Activated CD8-positive, alpha-beta T cell treated with anti-CD3 and anti-CD28 coated beads, Interleukin-2, amount 10 ng/mL, durations not matched to agents 7 days and 5 days (primary cell): Measurements from ENCODE around the gene PATL1. TPM values are rescaled to one million over a fixed set of nuclear protein-coding genes. Genes with fewer than 3 reads are reported as not detected.
"Not testable (repeated sequence)": the region's sequence is repeated elsewhere in the genome, so short reads cannot be mapped to it uniquely, and the experiment has no call there.

Experiments used
- ATAC-seq: fragments of 150-1000 bp; cut with Tn5 transposase; one replicate; pipeline ENCODE4 v1.10.0; 2021; ENCODE audit warnings: moderate library complexity
- CTCF ChIA-PET: fragments of 350-600 bp; sonication (Branson Sonifier 250); formaldehyde crosslinking; loops from one replicate; lab custom pipeline; 2021; ENCODE audit warnings: antibody characterized with exemption; lab: Charles Lee
- POLR2A ChIA-PET: fragments of 350-600 bp; sonication (Branson Sonifier 250); formaldehyde crosslinking; loops from one replicate; lab custom pipeline; 2021; ENCODE audit warnings: antibody characterized with exemption; lab: Charles Lee
- DNase-seq: peaks from one replicate; pipeline ENCODE4 v3.0.0-alpha.2; 2020
- H3K27ac Mint-ChIP-seq: one replicate; pipeline ENCODE4 v1.8.0; 2021; ENCODE audit warnings: mild to moderate bottlenecking, mixed read lengths
- H3K27me3 Mint-ChIP-seq: one replicate; pipeline ENCODE4 v1.8.0; 2021; ENCODE audit warnings: low read depth, mixed read lengths
- H3K36me3 Mint-ChIP-seq: one replicate; pipeline ENCODE4 v1.8.0; 2021; ENCODE audit warnings: low read depth, mixed read lengths
- H3K4me1 Mint-ChIP-seq: one replicate; pipeline ENCODE4 v1.8.0; 2021; ENCODE audit warnings: low read depth, mixed read lengths
- H3K4me3 Mint-ChIP-seq: one replicate; pipeline ENCODE4 v1.8.0; 2021; ENCODE audit warnings: mild to moderate bottlenecking, mixed read lengths
- H3K9me3 Mint-ChIP-seq: one replicate; pipeline ENCODE4 v1.8.0; 2022; ENCODE audit warnings: mixed read lengths; ENCODE audit not compliant: insufficient read depth
- total RNA-seq, 2 experiments: library from RNA; stranded (reverse); gene quantifications; one replicate each; pipeline ENCODE4 v1.2.3, GENCODE V29; 2021

PATL1 gene
- total RNA-seq, 2 experiments from 2014 or later, result 47.8 to 49.9 TPM

GRCh38 chr11:59643390-59643789 is 25.4 kb downstream of the PATL1 start:
- Mint-ChIP-seq H3K27ac (no peak overlapping the region), H3K4me1 (no peaks in the 10 kb centered on the region), H3K27me3 (no peaks in the 10 kb centered on the region), H3K36me3 (peaks cover 74% of the 10 kb centered on the region), H3K4me3 (no peak overlapping the region), H3K9me3 (no peaks in the 10 kb centered on the region)
- ATAC-seq (no peak), DNase-seq (no peak)
- ChIA-PET CTCF (interaction anchor here (2.2 to 3.0 kb wide), 2 partner anchors 9 to 34 kb away, joined by 6 to 7 read pairs; no protein-coding TSS in a partner anchor), POLR2A (no interaction called here)

- H3K27ac Mint-ChIP-seq, result no peak overlapping the region
- ATAC-seq (no peak), DNase-seq (no peak)
- no peaks in the 10 kb centered on the region for H3K9me3 Mint-ChIP-seq
- POLR2A ChIA-PET, result interaction anchor here (1.2 kb wide), 1 partner anchor 91 kb away, joined by 3 read pairs; no protein-coding TSS in a partner anchor
- no peaks in the 10 kb centered on the region for H3K4me1 Mint-ChIP-seq
- peaks cover 80% of the 10 kb centered on the region for H3K36me3 Mint-ChIP-seq
- no peaks in the 10 kb centered on the region for H3K27me3 Mint-ChIP-seq
- H3K4me3 Mint-ChIP-seq, result no peak overlapping the region
- CTCF ChIA-PET, result interaction anchor here (0.8 kb wide), 1 partner anchor 12 kb away, joined by 4 read pairs; no protein-coding TSS in a partner anchor
Measured at GRCh38 chr11:59641156-59641555, 27.7 kb downstream of the PATL1 start.

DNA sequence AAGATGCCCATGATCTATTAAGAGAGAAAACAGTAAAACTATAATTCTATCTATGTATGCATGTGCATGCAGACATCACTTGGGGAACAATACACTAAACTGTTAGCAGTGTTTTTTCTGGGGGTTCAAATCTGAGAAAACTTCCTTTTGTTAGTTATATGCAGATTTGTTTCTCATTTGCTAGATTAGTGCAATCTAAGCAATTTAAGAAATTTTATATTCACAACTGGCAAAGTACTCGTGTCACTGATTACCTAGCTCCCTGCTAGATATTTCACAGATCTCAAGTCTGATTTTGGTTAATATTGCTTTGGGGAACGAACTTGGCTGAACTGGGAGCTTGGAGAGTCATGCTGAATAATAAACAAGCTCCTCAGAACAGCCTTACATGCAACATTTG is 38.3 kb downstream of the PATL1 start:
- peaks cover 16% of the 10 kb centered on the region for H3K36me3 Mint-ChIP-seq
- H3K4me3 Mint-ChIP-seq, result no peak overlapping the region
- DNase-seq, result no peak
- ChIA-PET CTCF (no interaction called here), POLR2A (no interaction called here)
- no peaks in the 10 kb centered on the region for H3K27me3 Mint-ChIP-seq
- no peak overlapping the region for H3K27ac Mint-ChIP-seq
- no peak for ATAC-seq
- no peaks in the 10 kb centered on the region for H3K9me3 Mint-ChIP-seq
- H3K4me1 Mint-ChIP-seq, result no peaks in the 10 kb centered on the region

DNA sequence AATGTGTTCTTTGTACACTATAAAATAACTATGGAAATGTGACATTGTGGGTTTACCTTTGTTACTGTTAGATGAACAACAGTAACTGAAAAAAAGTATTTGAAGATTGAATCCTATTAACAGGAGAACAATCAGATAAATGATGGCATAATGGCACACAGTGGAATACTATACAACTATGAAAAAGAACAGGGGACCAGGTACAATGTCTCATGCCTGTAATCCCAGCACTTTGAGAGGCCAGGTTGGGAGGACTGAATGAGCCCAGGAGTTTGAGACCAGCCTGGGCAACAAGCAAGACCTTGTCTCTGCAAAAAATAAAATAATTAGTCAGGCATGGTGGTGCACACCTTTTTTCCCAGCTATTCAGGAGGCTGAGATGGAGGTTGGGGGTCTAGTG is 38.8 kb downstream of the PATL1 start:
- Mint-ChIP-seq H3K4me3 (no peak overlapping the region), H3K9me3 (no peaks in the 10 kb centered on the region), H3K36me3 (peaks cover 12% of the 10 kb centered on the region), H3K27me3 (no peaks in the 10 kb centered on the region), H3K4me1 (no peaks in the 10 kb centered on the region), H3K27ac (no peak overlapping the region)
- ATAC-seq, result no peak
- no peak for DNase-seq
- POLR2A ChIA-PET, result no interaction called here
- CTCF ChIA-PET, result interaction anchor here (1.3 kb wide), 1 partner anchor 13 kb away, joined by 6 read pairs; no protein-coding TSS in a partner anchor

DNA sequence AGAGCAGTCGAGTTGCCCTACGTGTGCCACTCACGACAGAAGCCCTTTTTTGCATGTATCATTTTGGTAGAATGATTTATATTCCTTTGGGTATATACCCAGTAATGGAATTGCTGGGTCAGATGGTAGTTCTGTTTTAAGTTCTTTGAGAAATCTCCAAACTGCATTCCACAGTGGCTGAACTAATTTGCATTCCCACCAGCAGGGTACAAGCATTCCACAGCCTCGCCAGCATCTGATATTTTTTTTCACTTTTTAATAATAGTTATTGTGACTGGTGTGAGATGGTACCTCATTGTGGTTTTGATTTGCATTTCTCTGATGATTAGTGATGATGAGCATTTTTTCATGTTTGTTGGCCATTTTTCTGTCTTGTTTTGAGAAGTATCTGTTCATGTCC is 41.9 kb downstream of the PATL1 start:
- H3K4me1 Mint-ChIP-seq, ATAC-seq, POLR2A ChIA-PET, CTCF ChIA-PET, H3K27ac Mint-ChIP-seq, H3K9me3 Mint-ChIP-seq, H3K4me3 Mint-ChIP-seq, H3K36me3 Mint-ChIP-seq, H3K27me3 Mint-ChIP-seq, DNase-seq: not testable (repeated sequence)

DNA sequence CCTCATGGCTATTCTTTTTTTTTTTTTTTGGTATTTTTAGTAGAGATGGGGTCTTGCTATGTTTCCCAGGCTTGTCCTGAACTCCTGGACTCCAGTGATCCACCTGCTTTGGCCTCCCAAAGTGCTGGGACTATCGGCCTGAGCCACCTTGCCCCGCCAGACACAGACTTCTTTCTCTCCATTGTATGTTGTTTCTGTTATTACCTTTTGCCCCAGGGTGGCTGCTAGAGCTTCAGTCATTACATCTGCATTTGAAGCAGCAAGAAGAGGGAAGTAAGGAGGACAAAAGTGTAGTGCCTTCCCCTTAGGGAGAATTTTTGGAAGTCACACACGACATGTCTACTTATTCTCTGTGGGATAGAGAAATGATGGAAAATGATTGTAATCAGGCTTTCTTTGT is 43.1 kb downstream of the PATL1 start:
- Mint-ChIP-seq H3K27ac (no peak overlapping the region), H3K36me3 (peaks cover 7% of the 10 kb centered on the region), H3K4me3 (no peak overlapping the region), H3K4me1 (no peaks in the 10 kb centered on the region), H3K27me3 (no peaks in the 10 kb centered on the region), H3K9me3 (no peaks in the 10 kb centered on the region)
- DNase-seq, result no peak
- POLR2A ChIA-PET, result no interaction called here
- no peak for ATAC-seq
- CTCF ChIA-PET, result no interaction called here

DNA sequence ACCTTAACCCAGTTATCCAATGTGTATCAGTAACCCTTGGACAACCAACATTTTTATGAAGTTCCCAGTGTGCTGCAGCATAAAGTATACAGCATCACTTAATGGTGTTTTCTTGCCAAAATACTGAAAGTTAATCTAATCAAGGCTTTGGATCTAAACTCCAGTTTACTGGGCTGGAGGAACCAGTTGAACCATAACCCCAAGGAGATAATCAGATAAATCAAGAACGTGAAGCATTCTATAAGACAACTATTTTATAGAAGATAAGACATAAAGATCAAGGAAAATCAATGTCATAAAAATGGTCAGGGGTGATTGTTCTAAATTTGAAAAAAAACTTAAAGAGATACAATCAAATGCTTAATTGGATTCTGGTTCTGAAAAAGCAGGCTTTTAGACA is 51.0 kb downstream of the PATL1 start:
- ChIA-PET POLR2A (interaction anchor here (0.6 to 4.1 kb wide), 2 partner anchors 50 to 151 kb away, joined by 3 to 30 read pairs; partner anchors contain the start of gene PATL1), CTCF (no interaction called here)
- Mint-ChIP-seq H3K9me3 (no peaks in the 10 kb centered on the region), H3K27ac (no peak overlapping the region), H3K4me1 (peaks cover 33% of the 10 kb centered on the region), H3K4me3 (no peak overlapping the region), H3K27me3 (no peaks in the 10 kb centered on the region), H3K36me3 (peaks cover 17% of the 10 kb centered on the region)
- no peak for ATAC-seq
- no peak for DNase-seq

DNA sequence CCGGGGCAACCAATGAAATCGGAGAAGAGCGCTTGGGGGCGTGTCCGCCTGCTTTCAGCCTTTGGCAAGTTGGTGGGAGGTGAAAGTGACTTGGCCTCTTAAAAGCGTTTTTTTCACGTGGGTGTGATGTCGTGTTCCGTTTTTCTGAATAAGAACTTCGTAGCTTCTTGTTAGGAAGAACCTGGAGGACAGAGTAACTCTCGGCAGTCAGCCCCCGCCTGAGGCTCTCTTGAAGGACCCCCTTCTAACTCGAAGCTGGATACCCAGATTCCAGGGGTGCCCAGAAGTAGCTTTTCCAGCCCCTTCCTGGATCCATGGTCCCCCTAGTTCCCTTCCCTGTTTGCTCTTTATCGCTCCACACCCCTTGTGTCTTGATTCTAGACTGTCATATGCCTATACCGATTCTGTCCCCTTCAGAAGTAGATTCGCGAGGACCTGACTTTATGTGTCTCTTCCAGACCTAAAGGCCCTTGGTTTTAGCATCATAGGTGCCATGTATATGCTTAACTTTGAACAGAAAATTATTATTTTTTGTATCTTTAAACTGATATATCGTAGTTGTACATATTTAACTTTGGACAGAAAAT is 52.3 kb downstream of the PATL1 start:
- ChIA-PET CTCF (interaction anchor here (0.7 to 1.9 kb wide), 5 partner anchors 13 to 113 kb away, joined by 3 to 6 read pairs (median 3); no protein-coding TSS in a partner anchor), POLR2A (interaction anchor here (1.0 to 4.1 kb wide), 9 partner anchors 12 to 193 kb away, joined by 4 to 30 read pairs (median 6); partner anchors contain the start of gene PATL1)
- DNase-seq (no peak), ATAC-seq (no peak)
- H3K27ac Mint-ChIP-seq, result peak overlapping the region; percentile 99
- H3K9me3 Mint-ChIP-seq, result no peaks in the 10 kb centered on the region
- H3K27me3 Mint-ChIP-seq, result no peaks in the 10 kb centered on the region
- peaks cover 25% of the 10 kb centered on the region for H3K36me3 Mint-ChIP-seq
- peak overlapping the region; percentile 99 for H3K4me3 Mint-ChIP-seq
- H3K4me1 Mint-ChIP-seq, result peaks cover 47% of the 10 kb centered on the region

DNA sequence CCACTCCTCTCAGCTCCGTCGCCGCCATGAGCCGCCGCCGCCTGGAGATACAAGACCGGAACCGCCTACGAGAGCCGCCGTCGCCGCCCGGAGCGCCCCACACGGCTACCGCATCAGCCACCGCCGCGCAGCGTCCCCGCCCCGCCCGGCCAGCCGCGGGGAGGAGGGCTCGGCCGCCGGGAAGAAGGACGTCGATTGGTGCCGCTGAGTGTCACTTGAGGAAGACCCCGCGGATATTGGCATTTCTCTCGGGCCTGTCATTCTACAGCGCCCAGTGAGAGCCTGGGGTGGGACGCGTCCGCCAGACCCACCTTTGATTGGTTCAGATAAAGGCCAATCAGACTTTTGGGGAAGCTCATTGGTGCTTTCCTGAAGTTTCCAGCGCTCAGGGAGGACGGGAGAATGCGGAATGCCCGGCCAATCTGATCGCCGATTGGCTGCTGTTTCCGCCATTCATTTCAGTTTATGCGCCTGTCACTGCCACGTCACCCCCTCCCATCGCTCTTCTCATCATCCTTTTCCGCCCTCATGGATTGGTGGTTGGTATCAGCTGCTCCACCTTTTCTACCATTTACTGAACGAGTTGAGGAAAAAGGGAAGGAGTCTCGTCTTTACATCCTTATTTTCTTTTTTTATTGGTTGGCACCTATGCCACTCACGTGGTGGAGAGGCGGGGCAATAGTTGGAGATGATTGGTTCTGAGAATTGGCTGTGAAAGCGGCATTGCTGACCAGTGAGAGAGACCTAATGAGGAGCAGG is 53.0 kb downstream of the PATL1 start, which contains the start of gene OSBP:
OSBP (minus strand) TSS at position 138 of the 759 bp plus-strand sequence; CDS start at position 28, 110 bp downstream.
- POLR2A ChIA-PET, result interaction anchor here (0.6 to 4.1 kb wide), 13 partner anchors 13 to 509 kb away, joined by 3 to 30 read pairs (median 4); partner anchors contain the start of genes FAM111B and PATL1
- Mint-ChIP-seq H3K4me3 (peak within 1 kb of the TSS; percentile 99), H3K27me3 (no peaks in the 10 kb centered on the region), H3K27ac (peak within 1 kb of the TSS; percentile 99), H3K36me3 (peaks cover 28% of the 10 kb centered on the region), H3K9me3 (no peaks in the 10 kb centered on the region), H3K4me1 (peaks cover 51% of the 10 kb centered on the region)
- ATAC-seq, result peak; percentile 91
- peak; percentile 99 for DNase-seq
- CTCF ChIA-PET, result interaction anchor here (0.7 to 1.9 kb wide), 7 partner anchors 13 to 562 kb away, joined by 3 to 6 read pairs (median 4); partner anchors contain the start of gene PATL1

DNA sequence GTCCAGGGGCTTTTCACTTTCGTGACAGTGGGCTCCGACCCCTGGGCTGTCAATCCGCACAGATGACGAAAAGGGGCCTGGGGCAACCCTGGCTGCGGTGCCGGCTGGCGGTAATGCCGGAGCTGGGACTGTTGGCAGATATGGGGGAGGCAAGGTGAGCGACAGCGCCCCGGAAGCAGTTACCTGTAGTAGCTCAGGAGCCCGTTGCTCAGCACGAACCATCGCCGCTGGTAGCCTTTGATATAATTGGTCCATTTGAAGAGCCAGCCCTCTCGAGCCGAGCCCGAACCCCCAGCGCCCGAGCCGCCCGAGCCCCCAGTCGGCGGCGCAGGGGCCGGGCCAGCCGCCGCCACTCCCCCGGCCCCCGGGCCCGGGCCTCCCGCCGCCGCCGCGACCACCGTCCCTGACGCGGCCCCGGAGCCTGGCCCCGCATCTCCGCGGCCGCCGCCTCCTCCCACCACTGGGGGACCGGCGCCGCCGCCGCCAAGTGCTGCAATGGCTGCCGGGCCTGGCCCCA is 53.7 kb downstream of the PATL1 start:
- Mint-ChIP-seq H3K9me3 (no peaks in the 10 kb centered on the region), H3K36me3 (peaks cover 32% of the 10 kb centered on the region), H3K27ac (peak overlapping the region; percentile 99), H3K4me3 (peak overlapping the region; percentile 99), H3K27me3 (no peaks in the 10 kb centered on the region), H3K4me1 (peaks cover 51% of the 10 kb centered on the region)
- POLR2A ChIA-PET, result interaction anchor here (0.6 to 4.1 kb wide), 10 partner anchors 47 to 509 kb away, joined by 3 to 30 read pairs (median 4); partner anchors contain the start of genes FAM111B and PATL1
- CTCF ChIA-PET, result interaction anchor here (0.6 to 1.8 kb wide), 7 partner anchors 40 to 561 kb away, joined by 3 to 5 read pairs (median 3); partner anchors contain the start of genes MRPL16 and PATL1
- peak; percentile 77 for DNase-seq
- ATAC-seq, result peak; percentile 13
